ENCODE data around the gene SETMAR.
"Not testable (repeated sequence)": the region's sequence is repeated elsewhere in the genome, so short reads cannot be mapped to it uniquely, and the experiment has no call there.

The SETMAR gene

GRCh38 chr3:4313606-4314293 is 10.6 kb downstream of the SETMAR start:
- DNase-seq (ENCODE audit: low spot score): peak; percentile 21

DNA sequence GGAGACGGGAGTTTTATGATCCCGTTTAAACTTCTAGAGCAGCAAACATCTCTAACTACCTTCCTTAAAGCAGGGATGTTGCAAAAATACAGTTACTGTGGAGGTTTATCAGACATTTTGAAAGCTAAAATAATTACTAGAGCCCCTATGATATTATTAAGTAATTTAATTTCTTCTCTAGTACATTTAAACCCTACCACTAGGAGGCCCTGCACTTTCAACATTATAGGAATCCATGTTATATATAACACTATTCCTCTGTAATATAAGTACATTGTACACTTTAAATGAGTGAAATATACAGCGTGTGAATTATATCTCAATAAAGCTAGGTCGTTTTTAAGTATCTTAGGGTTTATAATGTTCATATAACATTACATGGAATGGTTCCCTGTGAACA is 11.5 kb downstream of the SETMAR start:
- FAIRE-seq (no peak), DNase-seq (ENCODE audit: low spot score) (no peak)

More at GRCh38 chr3:4313606-4314293, 10.6 kb downstream of the SETMAR start:
- no peak for FAIRE-seq

GRCh38 chr3:4320096-4320911 is 17.1 kb downstream of the SETMAR start:
- FAIRE-seq: no peak
- no peak for DNase-seq (ENCODE audit: low spot score)

- no peak for FAIRE-seq
- no peak for DNase-seq (ENCODE audit: low spot score)
These were observed 18.6 kb downstream of the SETMAR start for GRCh38 chr3:4321732-4322131.

DNA sequence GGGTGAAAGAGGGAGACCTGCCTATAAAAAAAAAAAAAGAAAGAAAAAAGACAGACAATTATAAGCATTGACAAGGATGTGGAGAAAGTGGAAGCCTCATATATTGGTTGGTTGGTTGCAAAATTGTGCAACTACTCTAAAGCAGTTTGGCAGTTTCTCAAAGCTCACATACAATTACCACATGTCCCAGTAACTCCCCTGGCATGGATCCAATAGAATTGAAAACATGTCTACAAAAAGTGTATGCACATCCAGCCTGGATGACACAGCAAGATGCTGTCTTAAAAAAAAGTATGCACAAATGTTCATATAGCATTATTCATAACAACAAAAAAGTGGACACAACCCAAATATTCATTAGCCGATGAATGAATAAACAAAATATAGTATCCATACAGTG is 19.5 kb downstream of the SETMAR start:
- DNase-seq (ENCODE audit: low spot score) (no peak), FAIRE-seq (no peak)

DNA sequence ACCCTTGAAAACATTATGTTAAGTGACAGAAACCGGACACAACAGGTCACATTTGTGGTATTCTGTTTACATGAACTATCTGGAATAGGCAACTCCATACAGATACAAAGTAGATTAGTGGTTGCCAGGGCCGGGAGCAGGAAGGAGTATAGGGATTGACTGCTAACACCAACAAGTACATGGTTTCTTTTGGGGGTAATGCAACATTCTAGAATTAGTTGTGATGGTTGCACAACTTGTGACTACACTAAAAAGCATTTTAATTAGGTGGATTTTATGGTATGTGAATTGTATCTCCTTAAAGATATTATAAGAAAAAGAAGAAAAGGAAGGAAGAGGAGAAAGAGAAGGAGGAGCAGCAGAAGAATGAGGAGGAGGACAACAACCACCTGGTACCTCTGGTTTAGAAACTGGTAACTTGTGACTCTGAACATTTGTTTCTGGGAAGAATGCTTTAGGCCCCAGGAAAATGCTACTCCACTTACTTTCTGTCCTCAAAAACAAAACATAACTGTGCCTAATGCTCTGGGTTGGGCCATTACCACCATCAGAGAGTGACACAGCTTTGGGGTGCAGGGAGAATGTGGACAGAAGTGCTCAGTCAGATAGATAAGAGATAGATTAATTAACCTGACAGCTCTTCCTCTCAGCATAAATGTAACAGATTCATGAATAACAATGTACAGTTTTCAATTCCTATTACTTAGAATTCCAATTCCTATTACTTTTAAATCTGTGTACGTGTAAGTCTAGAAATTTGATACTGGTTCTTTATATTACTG is 20.3 kb downstream of the SETMAR start:
- DNase-seq (ENCODE audit: low spot score): no peak
- no peak for FAIRE-seq

DNA sequence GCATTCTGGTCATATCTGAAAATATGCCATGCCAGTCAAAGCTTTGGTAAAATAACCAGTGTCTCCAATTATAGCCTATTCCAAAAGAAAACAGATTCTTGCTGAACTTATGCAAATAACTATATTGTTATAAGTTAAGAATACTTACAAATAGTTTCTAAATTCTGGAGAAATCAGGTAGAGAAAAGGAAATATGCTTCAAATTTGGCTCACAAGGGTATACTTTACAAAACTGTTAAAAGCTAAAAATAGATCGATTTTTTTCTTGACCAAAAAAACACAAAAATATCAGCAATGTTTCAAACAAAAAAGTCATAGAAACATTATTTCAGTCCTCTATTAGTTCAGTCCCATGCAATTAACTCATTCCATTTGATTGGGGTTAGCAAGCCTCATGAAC is 23.7 kb downstream of the SETMAR start:
- no peak for FAIRE-seq
- DNase-seq (ENCODE audit: low spot score): no peak

- not testable (repeated sequence) for FAIRE-seq; DNase-seq (ENCODE audit: low spot score)
These were observed 26.6 kb downstream of the SETMAR start for GRCh38 chr3:4329806-4330205.

DNA sequence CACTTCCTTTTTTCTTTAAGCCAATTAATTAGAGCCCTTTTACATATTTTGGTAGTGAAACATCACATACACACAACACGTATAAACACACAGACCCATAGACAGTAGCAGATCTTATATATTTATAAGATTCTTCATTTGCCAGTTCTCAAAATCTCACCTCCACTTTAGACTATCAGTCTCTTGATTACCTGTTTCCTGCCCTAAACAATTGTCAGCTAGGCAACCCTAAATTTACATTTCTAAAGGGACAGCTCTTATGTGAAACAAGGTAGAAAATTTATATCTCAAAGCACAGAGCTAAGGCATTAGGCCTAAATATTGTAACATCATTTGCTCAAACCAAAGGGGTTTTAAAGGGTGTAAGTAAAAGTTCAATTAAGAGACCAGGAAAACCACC is 28.9 kb downstream of the SETMAR start:
- DNase-seq (ENCODE audit: low spot score) (no peak), FAIRE-seq (no peak)

GRCh38 chr3:4332574-4332973 is 29.4 kb downstream of the SETMAR start:
- no peak for FAIRE-seq
- no peak for DNase-seq (ENCODE audit: low spot score)

GRCh38 chr3:4332991-4333390 is 29.8 kb downstream of the SETMAR start:
- FAIRE-seq: no peak

DNA sequence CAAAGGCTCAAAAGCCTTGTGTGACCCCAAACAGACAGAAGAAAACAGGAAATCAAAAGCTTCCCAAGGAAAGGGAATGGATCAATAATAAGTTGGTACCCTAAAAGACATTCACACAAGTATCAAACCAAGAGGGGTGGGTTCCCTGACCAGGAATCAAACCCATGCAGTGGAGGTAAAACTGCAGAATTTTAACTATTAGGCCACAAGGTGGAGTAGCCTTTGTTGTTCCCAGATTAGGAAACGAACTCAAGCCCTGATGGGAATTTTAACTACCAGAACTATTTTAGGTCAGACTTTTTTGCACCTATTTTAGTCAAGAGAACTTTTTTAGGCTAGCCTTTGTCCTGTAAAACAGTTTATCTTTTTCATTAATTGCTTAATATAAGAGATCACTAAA is 31.4 kb downstream of the SETMAR start:
- FAIRE-seq: no peak
- no peak for DNase-seq (ENCODE audit: low spot score)

More at GRCh38 chr3:4332991-4333390, 29.8 kb downstream of the SETMAR start:
- no peak for DNase-seq (ENCODE audit: low spot score)

DNA sequence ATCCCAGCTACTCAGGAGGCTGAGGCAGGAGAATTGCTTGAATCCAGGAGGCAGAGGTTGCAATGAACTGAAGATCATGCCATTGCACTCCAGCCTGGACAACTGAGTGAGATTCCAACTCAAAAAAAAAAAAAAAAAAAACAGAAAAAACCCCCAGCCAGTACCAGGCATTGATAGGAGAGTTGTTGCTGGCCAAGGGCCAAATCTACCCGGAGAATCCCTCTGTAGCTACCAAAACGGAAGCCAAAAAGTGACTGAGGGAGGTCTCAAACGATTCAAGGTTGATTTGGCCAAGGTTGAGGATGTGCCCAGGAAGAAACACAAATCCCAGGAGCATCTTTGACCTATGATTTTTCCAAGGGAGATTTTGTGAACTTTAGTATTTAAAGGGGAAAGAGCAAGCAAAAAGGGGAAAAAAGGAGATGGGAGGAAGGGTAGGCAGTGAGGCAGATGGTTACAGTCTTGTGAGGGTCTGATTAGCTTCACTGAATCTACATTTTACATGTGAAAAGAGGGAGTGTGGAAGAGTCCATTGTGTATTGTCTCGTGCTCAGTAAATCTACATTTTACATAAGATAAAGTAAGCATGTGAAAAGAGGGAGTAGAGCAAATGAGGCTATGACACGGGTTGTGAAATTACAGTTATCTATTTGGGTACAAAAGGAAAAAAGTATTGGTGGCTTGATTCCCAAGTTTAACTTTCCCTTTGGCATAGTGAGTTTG is 32.8 kb downstream of the SETMAR start:
- FAIRE-seq (no peak), DNase-seq (ENCODE audit: low spot score) (no peak)

- DNase-seq (ENCODE audit: low spot score) (no peak), FAIRE-seq (no peak)
These were observed 33.8 kb downstream of the SETMAR start for GRCh38 chr3:4336850-4337546.

DNA sequence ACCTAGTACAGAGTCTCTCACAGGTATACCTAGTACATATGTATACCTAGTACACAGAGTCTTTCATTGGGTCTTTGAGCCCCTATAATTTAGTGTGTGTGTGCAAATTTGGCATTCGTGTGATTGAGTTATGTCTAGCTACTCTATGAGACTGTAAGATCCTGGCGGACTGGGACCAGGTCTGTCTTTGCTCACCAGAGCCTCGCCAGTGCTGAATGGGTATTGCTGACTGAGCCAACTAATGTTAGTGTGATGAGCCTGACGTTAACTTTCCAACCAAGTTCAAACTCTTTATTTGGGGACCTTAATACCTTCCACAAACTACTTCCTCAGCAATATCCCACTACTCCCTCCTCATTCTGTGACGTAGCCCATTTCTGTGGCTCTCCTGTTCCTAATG is 35.6 kb downstream of the SETMAR start:
- no peak for DNase-seq (ENCODE audit: low spot score)
- no peak for FAIRE-seq

GRCh38 chr3:4340077-4340410 is 36.9 kb downstream of the SETMAR start:
- FAIRE-seq: no peak
- no peak for DNase-seq (ENCODE audit: low spot score)

DNA sequence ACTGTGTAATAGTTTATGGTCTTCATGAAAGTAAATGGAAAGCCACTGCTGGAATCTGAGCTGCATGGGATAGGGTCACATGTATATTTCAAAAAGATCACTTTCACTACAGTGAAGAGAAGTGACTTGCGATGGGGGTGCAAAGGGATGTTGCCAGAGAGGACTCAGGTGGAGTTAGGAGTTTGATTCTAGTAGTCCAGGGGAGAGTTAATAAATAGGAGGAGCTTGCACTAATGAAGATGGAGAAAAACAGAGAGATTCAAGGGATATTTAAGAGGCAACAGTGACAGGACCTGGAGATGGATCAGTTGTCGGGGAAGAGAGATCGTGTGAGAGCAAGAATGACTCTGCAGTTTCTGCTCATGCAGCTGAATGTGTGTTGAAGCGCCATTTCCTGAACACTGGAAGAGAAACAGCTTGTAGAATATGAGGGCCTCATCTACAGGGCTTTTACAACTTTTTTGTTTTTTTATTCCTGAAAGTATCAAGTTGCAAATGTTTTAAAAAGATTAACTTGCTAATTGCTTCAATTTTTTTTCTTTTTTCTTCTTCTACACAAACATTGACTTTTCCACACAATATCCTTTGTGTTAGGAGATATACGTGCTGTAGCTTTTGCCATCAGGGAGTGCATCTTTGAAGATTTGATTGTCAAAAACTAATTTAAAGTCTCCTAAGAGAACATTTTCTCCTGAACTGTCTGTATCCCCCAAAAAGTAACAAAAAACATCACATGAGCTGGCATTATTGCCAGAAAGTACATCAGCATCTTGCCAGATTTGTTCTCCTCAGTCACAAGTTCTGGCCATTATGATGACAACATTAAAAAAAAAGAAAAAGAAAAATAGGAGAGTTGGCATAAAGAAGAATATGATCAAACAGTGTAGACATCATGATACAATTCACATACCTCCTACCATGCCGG is 37.5 kb downstream of the SETMAR start:
- FAIRE-seq: no peak
- DNase-seq (ENCODE audit: low spot score): no peak

DNA sequence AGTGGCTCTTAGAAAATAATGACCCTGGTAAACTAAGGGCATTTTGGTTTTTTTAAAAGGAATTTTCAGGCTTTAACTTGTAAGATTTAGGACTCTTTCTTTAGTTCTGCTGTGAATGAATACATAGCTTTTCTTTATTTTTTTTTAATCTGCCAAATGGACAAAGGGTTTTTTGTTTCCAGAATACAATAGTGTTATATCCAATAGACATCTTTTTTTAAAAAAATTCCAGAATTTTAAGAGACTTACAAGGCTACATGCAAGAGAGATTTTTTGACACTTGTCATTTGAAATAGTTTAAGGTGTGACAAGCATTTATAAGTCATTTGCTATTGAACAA is 38.1 kb downstream of the SETMAR start:
- DNase-seq (ENCODE audit: low spot score) (no peak), FAIRE-seq (no peak)

GRCh38 chr3:4343258-4343657 is 40.1 kb downstream of the SETMAR start:
- DNase-seq (ENCODE audit: low spot score) (no peak), FAIRE-seq (no peak)

DNA sequence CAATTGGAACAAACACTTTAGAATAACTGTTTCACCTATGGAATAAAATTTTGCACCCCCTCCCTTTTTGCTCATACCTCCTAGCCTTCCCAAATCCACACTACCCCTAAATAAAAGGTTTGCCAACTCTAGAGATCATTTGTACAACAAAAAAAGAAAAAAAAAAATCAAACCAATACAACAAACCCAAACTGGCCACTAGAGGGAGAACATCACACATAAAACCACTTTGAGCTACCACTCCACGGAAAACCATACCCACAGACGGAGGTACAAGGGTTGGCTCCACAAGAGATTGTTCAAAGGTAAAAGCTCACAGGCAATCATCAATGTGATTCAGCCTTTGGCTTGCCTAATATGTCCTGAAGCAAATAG is 47.6 kb downstream of the SETMAR start:
- peak; percentile 75 for FAIRE-seq
- DNase-seq (ENCODE audit: low spot score): peak; percentile 61

Data from RCC 7860 (cell line).